Activated CD8-positive, alpha-beta memory T cell treated with anti-CD3 and anti-CD28 coated beads for 48 hours (primary cell): ENCODE results near the gene TF.
"Not testable (repeated sequence)": the region's sequence is repeated elsewhere in the genome, so short reads cannot be mapped to it uniquely, and the experiment has no call there.

Source experiments
- DNase-seq, 3 experiments: peaks; one replicate each; pipeline ENCODE4 v3.0.0-alpha.2; 2020; ENCODE audit warnings: low read depth in 2 of 3, low spot score in 2 of 3

Gene TF

DNA sequence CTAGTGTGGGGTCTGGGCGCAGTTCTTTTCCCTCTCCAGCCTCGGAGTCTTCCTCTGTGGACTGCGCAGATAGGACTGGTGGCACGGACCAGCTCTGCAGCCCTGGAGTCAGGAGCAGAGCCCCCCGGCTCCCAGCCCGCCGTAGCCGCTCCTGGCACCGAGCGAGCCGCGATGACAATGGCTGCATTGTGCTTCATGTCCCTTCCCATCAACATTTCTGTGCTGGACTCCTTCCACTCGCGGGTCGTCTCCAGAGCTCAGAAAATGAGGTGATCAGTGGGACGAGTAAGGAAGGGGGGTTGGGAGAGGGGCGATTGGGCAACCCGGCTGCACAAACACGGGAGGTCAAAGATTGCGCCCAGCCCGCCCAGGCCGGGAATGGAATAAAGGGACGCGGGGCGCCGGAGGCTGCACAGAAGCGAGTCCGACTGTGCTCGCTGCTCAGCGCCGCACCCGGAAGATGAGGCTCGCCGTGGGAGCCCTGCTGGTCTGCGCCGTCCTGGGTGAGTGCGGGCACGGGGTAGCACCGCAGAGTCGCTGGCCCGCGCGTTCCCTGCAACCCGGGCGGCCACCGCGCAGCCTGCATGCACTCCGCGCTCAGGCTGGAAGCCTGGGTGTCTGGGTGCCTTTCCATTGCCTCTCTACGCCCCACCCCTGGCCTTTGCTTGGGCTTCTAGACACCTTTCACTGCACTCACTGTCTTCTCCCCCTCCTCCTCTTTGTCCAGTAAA, at the start of gene TF:
Gene TF (plus strand): TSS at position 413 of the 731 bp plus-strand sequence. CDS start 48 bp downstream, at position 461.
- no peak for DNase-seq

DNA sequence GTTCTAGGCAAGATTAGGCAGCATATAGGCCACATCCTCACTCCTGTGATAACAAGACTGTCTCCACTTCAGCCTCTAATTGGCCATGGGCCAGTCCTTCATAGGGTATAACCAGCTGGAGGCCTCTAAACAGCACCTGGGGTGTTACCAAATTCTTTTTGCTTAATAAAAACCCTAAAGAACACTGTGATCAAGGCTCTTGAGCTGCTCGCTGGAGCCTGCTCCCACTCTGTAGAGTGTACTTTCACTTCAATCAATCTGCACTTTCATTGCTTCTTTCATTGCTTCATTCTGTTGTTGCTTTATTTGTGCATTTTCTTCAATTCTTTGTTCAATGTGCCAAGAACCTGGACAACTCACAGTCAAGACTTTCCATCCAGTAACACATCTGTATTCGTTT, 48.2 kb upstream of the TF start:
- DNase-seq = no peak

DNA sequence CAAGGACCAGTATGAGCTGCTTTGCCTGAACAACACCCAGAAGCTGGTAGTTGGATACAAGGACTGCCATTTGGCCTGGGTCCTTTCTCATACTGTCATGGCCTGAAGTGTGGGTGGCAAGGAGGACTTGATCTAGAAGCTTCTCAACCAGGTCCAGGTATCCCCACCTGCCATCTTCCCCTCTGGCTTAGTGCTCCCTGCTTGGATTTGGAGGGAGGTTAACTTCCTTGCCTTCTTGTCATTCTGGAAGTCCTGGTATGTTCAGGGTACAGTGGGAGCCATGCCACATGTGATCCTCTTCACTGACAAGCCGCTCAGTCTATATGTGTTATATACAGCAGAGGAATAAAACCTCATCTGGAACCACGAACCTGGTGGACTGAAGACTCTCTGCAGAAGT, 46.7 kb upstream of the TF start:
- DNase-seq = no peak

DNA sequence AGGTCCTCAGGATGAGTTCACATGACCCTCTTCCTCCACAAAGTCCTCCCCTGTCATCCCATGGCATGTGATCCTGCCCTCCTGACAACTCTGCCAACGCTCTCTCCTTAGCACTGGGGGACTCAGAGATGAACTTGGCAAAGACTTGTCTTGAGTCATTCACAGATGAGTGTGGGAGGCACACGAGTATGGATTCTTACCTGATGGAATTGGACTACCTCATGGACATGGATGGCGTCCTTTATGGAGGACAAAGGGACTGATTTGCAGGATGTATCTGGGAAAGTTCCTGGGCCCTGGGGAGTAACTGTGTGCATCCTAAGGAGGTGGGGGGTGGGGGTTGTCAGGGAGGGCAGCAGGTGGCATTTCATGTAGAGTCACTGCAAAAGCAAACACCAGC, 46.3 kb upstream of the TF start:
- DNase-seq = no peak

DNA sequence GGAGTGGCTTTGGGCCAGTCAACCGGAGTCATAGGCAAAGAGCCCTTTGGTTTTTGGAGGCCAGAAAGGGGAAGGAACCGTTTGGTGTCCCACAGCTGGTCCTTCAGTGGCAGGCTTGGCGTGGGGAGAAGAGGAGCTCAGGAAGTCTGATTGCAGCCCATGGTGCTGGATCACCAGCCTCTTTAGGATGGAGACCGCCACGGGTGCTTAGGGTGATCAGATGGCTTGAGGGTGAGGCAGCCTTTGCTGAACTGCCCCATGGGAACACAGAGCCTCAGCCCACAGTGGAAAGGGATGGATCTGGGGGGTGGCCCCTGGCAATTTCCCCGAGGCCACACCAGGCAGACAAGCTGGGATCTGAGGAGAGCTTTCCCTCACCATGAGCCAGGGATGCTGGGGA, 45.8 kb upstream of the TF start:
- no peak for DNase-seq

DNA sequence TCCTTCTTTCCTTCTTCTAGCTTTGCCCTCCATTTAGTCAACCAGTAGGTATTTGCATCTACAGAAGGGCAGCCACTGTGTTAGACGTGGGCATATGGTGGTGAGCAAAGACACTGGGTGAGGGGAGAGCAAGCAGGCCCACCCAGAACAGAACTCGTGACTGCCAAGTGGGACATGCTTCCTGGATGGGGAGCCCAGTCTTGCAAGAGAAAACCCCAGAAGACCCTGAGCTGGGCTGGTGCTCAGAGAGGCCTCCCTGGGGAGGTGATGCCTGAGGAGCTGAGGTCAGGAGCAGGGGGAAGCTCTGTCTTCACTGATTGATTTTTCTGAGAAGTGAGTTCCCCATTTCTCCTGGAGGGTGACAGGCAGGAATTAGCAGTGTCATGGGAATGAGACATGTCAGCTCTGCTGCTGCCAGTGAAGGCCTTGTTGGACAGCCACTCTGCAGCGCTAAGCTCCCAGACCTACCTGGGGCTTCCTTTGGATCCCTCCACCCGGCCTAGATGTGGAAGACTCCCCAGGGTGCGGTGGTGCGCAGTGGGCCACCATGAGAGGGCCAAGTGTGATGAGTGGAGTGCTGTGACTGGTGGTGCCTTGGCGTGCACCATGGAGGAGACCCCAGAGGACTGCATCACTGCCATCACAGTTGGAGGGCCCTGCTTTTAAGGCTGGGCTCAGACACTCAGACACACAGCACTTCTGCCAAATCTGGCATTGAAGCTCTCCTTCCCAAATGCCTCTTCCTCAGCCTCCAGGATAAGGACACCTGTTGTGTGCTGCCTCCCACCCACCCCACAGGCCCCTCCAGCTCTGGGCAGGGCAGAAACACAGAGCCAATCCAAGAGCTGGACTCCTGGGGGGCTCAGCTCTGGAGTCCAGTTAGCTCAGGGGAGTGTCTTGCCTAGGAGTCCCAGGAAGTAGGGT, 44.5 kb upstream of the TF start:
- DNase-seq = no peak

DNA sequence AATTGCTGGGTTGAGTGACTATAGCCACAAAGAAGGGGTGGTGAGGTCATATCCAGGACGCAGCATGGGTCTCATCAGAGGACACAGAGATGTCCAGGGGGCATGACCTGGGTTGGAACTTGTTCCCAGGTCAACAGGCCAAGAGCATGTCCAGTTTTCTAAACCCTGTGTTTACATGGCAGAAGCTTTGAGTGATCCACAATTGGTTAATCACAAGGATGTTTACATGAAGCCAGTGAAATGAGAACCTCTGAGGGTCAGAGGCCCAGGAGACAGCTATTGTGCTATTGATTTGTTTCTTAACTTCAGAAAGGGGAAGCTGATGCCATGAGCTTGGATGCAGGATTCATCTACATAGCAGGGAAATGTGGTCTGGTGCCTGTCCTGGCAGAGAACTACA, 42.3 kb upstream of the TF start:
- DNase-seq = no peak

DNA sequence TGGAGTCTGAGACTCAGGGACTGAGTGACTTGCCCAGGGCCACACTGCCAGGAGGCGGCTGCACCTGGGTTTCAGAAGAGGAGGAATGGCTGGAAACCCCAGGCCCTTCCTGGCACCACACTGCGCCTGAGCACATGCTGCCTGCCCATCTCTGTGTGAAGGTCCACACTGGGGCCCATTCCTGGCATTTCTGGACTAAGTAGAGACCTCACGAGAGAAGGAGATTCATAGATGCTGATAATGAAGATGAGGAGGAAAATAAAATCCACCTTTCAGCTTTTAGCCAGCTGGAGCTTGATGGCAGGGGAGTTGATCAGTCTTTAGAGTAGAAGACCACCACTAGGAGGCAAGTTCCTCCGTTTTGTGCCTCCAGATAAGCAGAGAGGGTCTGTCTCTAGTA, 40.2 kb upstream of the TF start:
- DNase-seq = no peak

DNA sequence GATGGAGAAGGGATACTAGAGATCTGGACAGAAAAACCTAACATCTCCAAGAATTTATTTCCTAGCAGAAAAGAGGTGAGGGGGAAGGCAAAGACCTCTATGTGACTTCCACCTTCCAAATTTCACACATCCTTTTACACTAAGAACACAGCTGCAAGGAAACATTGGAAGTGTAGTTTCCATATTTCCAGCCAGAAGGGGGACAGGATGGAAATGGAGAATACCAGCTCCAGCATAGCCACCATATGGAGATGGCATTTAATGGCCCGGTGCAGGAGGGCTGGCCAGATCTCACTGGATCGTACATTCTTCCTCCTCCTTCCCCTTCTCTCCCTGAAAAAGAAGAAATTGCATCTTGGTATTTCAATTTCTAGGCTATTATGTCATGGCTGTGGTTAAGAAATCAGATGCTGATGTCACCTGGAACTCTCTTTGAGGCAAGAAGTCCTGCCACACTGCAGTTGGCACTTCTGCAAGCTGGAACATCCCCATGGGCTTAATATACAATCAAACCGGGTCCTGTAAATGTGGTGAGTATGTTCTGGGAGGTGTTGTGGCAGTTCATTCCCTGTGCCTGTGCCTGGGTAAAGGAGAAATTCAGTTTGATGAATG, 36.9 kb upstream of the TF start:
- DNase-seq = no peak

DNA sequence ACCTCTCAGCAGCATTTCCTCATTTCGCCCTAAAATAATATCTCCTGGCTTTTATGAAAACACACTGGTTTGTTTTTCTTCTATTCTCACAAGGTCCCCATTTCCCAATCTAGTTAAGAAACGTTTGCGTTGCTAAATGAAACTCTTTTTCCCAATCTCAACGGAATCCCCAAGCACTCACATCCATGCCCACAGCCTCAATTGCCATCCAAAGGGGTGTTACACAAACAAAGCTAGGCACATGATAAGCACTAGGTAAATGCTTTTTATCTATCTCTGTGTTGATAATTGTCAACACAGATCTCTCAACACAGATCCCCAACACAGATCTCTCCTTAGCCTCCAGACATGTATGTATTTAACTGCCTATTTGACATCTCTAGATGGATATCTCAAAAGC, 35.2 kb upstream of the TF start:
- no peak for DNase-seq

DNA sequence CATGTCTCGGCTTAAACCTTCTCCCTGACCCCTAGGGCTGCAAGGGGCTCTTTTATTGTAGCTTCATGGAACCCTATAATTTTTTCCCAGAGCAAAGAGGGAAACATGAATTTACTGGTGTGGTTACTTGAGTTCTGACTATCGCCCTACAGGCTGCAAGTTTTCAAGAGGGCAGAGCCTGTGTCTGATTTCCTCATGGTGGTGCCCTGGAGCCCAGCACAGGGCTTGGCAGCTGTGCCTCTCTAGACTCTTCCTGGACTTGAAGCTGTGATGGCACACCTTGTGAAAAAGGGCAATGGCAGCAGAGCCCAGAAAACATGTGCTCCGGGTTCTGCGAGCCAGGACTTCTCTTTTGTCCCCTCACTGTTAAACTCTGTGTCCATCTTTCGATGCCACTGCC, 34.2 kb upstream of the TF start:
- DNase-seq = no peak

DNA sequence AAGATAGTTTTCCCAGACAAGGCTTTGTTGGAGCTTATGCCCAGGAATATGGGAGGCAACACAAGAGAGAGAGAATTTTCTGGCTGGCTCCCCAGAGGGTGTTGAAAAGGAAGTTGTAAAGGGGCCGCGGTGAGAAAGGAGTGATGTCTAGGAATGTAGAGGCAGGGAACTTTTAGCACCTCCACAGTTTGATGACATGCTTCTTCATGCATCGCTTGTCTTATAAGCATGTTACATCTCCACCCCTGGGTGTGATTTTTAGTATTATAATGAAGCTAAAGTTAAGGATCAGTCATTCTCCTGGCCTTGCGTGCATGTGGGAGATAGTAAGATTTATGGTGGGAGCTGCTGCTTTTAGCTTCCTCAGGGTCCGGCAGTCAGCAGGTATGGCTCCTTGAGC, 32.8 kb upstream of the TF start:
- DNase-seq = no peak

DNA sequence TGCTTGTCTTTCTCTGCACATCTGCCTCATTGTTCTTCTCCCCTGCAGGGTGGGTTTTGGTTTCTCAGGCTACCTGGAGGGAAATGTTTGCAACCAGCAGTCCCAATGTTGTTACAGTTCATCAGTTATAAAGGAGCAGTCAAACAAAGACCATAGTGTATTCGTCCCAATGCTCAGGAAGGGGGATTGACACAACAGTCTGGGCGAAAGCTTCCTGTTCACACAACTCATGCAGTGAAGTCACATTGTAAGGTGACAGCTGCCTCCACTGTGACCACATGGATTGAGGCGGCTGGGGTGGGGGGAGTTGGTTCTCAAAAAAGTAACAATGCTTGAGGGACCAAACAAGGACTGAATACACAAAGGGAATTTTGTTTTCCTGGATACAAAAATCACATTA, 28.8 kb upstream of the TF start:
- no peak for DNase-seq

DNA sequence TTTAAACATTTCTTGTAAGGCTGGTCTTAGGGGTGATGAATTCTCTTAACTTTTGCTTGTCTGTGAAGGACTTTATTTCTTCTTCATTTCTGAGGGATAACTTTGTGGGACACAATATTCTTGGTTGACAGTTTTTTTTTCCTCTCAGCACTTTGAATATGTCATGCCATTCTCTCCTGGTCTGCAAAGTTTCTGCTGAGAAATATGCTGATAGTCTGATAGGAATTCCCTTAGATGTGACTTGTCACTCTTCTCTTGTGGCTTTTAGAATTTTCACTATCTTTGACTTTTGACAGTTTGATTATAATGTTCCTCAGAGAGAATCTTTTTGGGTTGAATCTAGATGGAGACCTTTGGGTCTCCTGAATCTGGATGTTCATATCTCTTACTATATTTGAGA, 23.3 kb upstream of the TF start:
- DNase-seq = no peak

DNA sequence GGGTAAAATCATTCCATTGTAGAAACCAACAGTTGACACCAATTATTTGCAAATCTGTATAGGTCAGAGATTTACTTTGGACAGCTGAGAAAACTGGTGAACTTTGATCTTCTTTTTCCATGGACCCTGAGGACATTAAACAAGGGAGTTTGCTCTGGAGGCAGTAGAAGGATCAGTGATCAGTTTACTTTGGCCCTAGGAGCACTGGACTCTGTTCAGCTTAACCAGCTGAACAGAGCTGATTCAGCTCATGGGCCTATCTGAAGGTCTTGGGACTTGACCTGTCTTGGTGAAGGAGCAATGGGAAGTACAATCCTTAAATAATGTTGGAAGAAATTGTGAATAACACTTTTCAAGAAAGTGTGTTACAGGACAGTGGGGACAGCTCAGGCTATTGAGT, 15.2 kb upstream of the TF start:
- DNase-seq = no peak

DNA sequence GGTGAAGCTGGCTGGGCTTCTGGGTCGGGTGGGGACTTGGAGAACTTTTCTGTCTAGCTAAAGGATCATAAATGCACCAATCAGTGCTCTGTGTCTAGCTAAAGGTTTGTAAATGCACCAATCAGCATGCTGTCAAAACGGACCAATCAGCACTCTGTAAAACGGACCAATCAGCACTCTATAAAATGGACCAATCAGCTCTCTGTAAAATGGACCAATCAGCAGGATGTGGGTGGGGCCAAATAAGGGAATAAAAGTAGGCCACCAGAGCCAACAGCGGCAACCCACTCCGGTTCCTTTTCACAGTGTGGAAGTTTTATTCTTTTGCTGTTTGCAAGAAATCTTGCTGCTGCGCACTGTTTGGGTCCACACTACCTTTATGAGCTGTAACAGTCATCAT, 14.0 kb upstream of the TF start:
- DNase-seq = not testable (repeated sequence)

DNA sequence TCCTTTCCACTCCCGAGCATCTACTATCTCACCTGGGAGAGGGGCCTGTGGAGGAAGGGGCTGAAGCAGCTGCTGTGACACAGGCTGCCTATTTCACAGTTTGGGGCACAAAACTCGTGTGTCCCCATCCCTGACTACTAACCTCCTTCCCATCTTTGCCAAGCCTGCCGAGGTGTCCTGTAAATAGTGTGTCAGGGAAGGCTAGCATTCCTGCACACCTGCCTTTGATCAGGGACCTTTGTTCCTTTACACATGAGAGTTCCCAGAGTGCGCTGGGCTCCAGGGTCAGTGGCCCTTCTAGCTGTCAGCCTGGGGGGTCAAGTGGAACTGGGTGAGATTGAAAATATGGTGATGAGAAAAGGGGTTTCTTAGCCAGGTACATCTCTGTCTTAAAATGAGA, 13.0 kb upstream of the TF start:
- DNase-seq = no peak

DNA sequence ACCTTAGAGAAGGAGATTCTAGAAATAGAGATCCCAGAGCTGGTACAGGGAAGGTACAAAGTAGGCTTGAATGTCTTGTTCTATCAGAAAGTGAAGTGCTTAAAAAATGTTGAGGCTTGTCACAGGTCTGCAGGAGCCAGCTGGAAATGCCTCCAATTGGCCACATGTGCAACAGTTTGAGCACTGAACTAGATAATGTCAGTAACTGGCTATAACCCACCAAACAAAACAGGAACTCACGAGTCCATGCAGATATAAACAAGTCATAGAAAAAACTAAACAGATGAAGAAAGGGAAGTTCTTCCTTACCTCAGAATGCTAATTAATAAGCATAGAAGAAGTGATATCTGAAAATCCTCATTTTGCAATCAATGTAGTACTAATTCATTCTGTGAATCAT, 11.9 kb upstream of the TF start:
- no peak for DNase-seq

DNA sequence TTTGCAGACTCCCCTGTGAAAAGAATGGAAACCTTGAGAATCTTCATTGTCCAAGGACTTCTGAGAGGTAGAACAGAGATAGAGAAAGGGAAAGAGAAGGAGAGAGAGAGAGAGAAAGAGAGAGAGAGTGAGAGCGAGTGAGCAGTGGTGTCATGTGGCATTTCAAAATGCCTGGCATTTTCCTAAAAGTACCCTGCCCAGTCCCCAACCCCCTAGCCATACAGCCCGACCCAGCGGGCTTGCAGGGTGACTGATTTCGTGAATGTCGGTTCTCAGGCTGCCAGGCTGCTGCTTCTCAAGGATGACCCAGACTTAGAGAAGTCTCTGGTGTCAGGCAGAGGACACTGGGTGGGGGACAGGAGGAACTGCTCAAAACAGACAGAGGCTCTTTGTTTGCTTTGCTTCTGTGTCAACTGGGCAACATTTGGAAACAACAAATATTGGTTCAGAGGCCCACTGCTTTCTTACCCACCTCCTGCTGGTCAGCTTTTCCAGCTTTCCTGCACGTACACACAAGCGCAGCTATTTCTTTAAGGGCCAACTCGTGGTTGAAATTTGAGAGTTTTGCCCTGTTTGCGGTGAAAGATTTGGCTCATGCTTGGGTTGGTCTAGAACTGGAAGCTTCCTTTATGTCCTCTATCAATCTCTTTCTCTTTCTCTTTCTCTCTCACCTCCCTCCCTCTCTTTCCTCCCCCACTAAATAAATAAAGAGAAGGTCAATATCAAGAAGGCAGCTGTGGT, 3.7 kb upstream of the TF start:
- no peak for DNase-seq

DNA sequence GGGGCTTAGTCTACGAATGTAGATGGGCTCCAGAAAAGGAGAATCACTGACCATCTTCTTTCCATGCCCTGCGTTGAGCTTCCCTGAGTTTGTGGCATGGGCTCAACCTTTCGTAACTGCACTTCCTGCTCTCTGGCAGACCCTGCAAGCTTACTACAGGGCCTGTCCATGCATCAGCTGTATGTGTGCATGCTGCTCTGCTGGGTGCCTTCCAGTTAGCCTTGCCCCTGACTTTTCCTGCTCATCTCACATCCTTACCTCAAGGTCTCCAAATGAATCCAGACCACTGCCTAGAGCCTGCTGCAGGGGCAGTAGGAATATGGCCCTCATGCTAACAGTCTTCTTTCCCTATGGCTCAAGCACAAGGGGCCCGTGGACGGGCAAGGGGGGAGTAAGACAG, 2.0 kb upstream of the TF start:
- DNase-seq = no peak

DNA sequence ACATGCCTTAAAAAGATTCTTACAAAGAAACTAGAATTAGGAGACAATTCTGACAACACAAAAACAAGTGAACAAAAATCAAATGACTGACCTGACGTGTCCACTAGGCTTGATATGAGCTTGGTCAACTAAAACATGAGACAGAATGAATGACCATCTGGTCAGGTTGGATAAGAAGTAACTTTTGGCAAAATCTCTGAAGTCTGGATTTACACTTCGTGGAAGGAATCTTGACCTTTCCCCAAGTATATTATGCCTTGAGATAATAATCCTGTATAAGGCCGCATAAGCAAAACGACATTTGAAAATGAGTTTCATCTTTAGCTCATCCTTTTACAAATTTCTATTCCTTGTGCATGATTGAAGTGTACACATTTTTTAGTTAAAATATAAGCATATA, 1.1 kb upstream of the TF start:
- no peak for DNase-seq

DNA sequence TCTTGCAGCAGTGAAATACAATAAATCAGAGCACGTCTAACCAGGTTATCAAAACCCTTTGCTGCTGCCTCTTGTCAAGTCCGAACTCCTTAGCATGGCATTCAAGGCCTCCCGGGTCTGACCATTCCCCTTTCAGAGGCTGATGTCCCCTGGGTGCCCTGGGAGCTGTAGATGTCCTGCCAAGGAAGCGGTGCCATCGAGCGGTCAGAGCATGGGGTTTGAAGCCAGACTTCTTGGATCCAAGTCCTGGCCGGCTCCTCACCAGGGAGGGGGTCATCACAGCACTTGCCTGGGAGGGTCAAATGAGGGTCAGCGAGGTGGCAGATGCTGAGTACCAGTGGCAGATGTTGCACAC, 496 bp downstream of the TF start:
- no peak for DNase-seq
